Inferior parietal cortex (tissue), 1 donor: ENCODE data around the gene TEX48.

ENCODE experiments used
- DNase-seq: peaks from one replicate; pipeline ENCODE4 v3.0.0-alpha.2; 2016; ENCODE audit errors: extremely low spot score

Gene TEX48

GRCh38 chr9:114621975-114622609 is 59.9 kb downstream of the TEX48 start:
- DNase-seq: no peak

- DNase-seq: no peak
These were observed 60.4 kb downstream of the TEX48 start for GRCh38 chr9:114621561-114621960.

GRCh38 chr9:114619191-114619761 is 62.7 kb downstream of the TEX48 start:
- peak; percentile 59 for DNase-seq

DNA sequence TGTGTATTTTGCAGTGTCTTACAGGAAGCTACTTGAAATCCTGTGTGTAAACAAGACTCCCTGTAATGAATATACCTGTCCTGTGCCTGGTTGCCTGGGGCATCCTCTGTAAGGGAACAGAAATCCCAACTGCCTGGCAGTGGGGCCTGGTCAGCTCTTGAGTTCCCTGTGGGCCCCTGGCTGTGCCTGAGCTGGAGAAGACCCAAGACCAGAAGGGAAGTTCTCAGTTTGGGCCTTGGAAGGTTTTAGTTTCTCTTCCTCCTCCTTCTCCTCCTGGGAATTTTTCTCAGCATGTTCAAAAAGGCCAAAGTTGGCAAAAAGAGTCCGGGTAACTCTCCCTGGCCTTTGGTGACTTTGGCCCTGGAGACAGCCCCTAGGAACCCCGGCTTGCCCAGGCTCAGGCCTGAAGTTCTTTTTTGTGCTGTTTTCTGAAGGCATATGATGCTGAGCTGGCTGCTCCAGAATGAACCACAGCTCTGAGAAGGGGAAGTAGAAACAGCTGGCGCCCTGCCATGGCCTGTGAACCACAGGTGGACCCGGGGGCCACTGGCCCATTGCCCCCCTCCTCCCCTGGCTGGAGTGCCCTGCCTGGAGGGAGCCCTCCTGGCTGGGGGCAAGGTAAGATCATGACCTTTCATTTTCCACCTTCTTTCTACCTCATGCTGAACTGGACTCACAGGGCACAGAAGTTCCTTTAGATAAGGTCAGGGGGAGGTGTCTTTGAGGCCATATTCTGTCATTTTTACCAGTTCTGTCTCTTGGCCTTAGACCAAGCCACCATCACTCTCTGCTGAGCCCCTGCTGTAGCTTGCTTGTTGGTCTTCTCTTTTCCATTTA is 65.1 kb downstream of the TEX48 start:
- peak; percentile 28 for DNase-seq
